ENCODE results near the gene PFDN6. TPM values are rescaled to one million over a fixed set of nuclear protein-coding genes. Genes with fewer than 3 reads are reported as not detected.

The PFDN6 gene
- polyA plus RNA-seq, 1 donor (not counting 4 experiments of a cell fraction or from before 2014, with no cell fraction given) = 106 TPM

DNA sequence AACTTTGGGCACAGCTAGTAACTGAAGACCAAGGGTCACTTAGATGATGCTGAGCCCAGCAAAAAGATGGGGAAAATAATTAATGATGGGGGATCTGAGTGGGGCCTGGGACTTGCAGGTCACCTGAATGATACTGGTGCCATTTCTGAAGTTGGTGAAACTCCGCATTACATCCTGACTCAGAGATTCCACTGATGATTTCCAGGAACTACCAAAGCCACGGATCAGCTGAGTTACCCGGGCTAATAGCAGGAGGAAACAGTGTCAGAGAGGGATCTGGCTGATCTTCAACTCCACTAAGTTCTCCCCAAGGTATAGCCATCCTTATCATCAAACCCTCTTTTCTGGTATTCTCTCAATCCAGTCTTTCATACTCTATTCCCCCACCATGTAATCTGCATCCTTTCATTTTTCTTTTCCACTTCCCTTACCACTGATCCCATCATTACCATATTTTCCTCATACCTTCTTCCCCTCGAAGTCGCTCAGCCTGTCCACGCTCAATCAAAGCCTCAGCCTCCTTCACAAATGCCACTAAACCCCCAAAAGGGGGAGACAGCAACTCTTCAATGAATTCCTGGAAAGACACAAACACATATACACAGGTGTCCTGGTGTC is 37.9 kb upstream of the PFDN6 start:
- Histone ChIP-seq H3K27me3 (ENCODE audit: control insufficient read depth, extremely low read depth, insufficient read depth, low read length) (no peaks in the 10 kb centered on the region), H3K27ac (ENCODE audit: control insufficient read depth, insufficient read depth, low read length) (no peak overlapping the region), H3K4me2 (ENCODE audit: control insufficient read depth, extremely low read depth, insufficient read depth, low read depth, low read length) (no peak overlapping the region), H3K9ac (ENCODE audit: control insufficient read depth, extremely low read depth, insufficient read depth, low read length) (no peak overlapping the region), H3K79me2 (ENCODE audit: control insufficient read depth, insufficient read depth, low read length) (no peaks in the 10 kb centered on the region), H3K9me1 (ENCODE audit: control insufficient read depth, extremely low read depth, insufficient read depth, low read length) (no peaks in the 10 kb centered on the region), H3K9me3 (ENCODE audit: control insufficient read depth, low read depth, low read length) (no peaks in the 10 kb centered on the region), H3K4me1 (ENCODE audit: control insufficient read depth, extremely low read depth, insufficient read depth, low read length) (peaks cover 36% of the 10 kb centered on the region), H3K36me3 (ENCODE audit: control insufficient read depth in 2 of 2, extremely low read depth in 1 of 2, insufficient read depth in 2 of 2, low read length in 2 of 2) (peaks cover 0 to 14% of the 10 kb centered on the region in 2 experiments), H2AFZ (ENCODE audit: control insufficient read depth, low read length) (no peak overlapping the region), H4K20me1 (ENCODE audit: control insufficient read depth, extremely low read depth, insufficient read depth, low read length) (no peaks in the 10 kb centered on the region), H3K4me3 (ENCODE audit: control insufficient read depth in 2 of 3, extremely low read depth in 1 of 3, insufficient read depth in 2 of 3, low read depth in 1 of 3, low read length in 3 of 3) (no peak overlapping the region)
- FAIRE-seq (no peak), DNase-seq (ENCODE audit: low read depth, low spot score) (no peak)
- TF ChIP-seq EZH2 (IDR thresholded peaks at IDR 0.05; ENCODE audit: low read length) = no peak
- TF ChIP-seq, protein P1, sequence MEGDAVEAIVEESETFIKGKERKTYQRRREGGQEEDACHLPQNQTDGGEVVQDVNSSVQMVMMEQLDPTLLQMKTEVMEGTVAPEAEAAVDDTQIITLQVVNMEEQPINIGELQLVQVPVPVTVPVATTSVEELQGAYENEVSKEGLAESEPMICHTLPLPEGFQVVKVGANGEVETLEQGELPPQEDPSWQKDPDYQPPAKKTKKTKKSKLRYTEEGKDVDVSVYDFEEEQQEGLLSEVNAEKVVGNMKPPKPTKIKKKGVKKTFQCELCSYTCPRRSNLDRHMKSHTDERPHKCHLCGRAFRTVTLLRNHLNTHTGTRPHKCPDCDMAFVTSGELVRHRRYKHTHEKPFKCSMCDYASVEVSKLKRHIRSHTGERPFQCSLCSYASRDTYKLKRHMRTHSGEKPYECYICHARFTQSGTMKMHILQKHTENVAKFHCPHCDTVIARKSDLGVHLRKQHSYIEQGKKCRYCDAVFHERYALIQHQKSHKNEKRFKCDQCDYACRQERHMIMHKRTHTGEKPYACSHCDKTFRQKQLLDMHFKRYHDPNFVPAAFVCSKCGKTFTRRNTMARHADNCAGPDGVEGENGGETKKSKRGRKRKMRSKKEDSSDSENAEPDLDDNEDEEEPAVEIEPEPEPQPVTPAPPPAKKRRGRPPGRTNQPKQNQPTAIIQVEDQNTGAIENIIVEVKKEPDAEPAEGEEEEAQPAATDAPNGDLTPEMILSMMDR (optimal IDR thresholded peaks at IDR 0.05 in 1 of 3, IDR thresholded peaks at IDR 0.05 in 1 of 3, conservative IDR thresholded peaks at IDR 0.05 in 1 of 3; ENCODE audit: extremely low read depth in 1 of 3, insufficient read depth in 2 of 3, low read length in 3 of 3) = no peak
- dilution Hi-C loops (cut with MboI; ENCODE audit: extremely low pct_ligation_motif_present, low sequenced_read_pairs) = no loop called here

DNA sequence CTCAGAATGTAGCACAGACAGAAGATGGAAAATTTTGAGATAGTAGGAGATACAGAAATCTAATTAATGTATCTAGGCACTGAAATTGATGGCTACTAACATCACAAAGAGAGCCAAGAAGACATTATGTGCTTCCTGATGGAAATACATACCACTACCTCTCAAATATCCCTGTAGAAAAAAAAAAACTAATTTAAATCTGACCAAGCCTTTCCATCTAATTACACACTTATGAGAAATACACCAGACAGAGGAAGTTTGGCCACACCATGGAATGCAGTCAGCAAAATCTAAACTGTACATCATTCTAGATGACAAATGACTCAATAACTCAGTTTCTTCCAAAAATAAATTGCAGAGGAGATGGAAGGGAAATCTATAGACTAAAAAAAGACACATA is 36.6 kb upstream of the PFDN6 start:
- dilution Hi-C loops (cut with MboI; ENCODE audit: extremely low pct_ligation_motif_present, low sequenced_read_pairs) = no loop called here
- no peaks in the 10 kb centered on the region for H3K79me2 ChIP-seq (ENCODE audit: control insufficient read depth, insufficient read depth, low read length)
- no peak for FAIRE-seq

More for the DNA sequence above, 36.6 kb upstream of the PFDN6 start:
- H3K9me3 ChIP-seq (ENCODE audit: control insufficient read depth, low read depth, low read length) = no peaks in the 10 kb centered on the region
- peaks cover 0 to 14% of the 10 kb centered on the region in 2 experiments for H3K36me3 ChIP-seq (ENCODE audit: control insufficient read depth in 2 of 2, extremely low read depth in 1 of 2, insufficient read depth in 2 of 2, low read length in 2 of 2)
- H3K27me3 ChIP-seq (ENCODE audit: control insufficient read depth, extremely low read depth, insufficient read depth, low read length) = no peaks in the 10 kb centered on the region
- no peak for DNase-seq (ENCODE audit: low read depth, low spot score)
- H3K4me2 ChIP-seq (ENCODE audit: control insufficient read depth, extremely low read depth, insufficient read depth, low read depth, low read length) = no peak overlapping the region
- no peak overlapping the region for H3K9ac ChIP-seq (ENCODE audit: control insufficient read depth, extremely low read depth, insufficient read depth, low read length)
- H3K4me1 ChIP-seq (ENCODE audit: control insufficient read depth, extremely low read depth, insufficient read depth, low read length) = peaks cover 35% of the 10 kb centered on the region
- no peak overlapping the region for H3K27ac ChIP-seq (ENCODE audit: control insufficient read depth, insufficient read depth, low read length)
- no peaks in the 10 kb centered on the region for H3K9me1 ChIP-seq (ENCODE audit: control insufficient read depth, extremely low read depth, insufficient read depth, low read length)
- no peak overlapping the region for H3K4me3 ChIP-seq (ENCODE audit: control insufficient read depth in 2 of 3, extremely low read depth in 1 of 3, insufficient read depth in 2 of 3, low read depth in 1 of 3, low read length in 3 of 3)
- TF ChIP-seq, protein P1 (optimal IDR thresholded peaks at IDR 0.05 in 1 of 3, IDR thresholded peaks at IDR 0.05 in 1 of 3, conservative IDR thresholded peaks at IDR 0.05 in 1 of 3; ENCODE audit: extremely low read depth in 1 of 3, insufficient read depth in 2 of 3, low read length in 3 of 3) = no peak
- TF ChIP-seq EZH2 (IDR thresholded peaks at IDR 0.05; ENCODE audit: low read length) = no peak
- H2AFZ ChIP-seq (ENCODE audit: control insufficient read depth, low read length) = no peak overlapping the region
- no peaks in the 10 kb centered on the region for H4K20me1 ChIP-seq (ENCODE audit: control insufficient read depth, extremely low read depth, insufficient read depth, low read length)
